ENCODE data around the gene TMEM86B.

TMEM86B gene

DNA sequence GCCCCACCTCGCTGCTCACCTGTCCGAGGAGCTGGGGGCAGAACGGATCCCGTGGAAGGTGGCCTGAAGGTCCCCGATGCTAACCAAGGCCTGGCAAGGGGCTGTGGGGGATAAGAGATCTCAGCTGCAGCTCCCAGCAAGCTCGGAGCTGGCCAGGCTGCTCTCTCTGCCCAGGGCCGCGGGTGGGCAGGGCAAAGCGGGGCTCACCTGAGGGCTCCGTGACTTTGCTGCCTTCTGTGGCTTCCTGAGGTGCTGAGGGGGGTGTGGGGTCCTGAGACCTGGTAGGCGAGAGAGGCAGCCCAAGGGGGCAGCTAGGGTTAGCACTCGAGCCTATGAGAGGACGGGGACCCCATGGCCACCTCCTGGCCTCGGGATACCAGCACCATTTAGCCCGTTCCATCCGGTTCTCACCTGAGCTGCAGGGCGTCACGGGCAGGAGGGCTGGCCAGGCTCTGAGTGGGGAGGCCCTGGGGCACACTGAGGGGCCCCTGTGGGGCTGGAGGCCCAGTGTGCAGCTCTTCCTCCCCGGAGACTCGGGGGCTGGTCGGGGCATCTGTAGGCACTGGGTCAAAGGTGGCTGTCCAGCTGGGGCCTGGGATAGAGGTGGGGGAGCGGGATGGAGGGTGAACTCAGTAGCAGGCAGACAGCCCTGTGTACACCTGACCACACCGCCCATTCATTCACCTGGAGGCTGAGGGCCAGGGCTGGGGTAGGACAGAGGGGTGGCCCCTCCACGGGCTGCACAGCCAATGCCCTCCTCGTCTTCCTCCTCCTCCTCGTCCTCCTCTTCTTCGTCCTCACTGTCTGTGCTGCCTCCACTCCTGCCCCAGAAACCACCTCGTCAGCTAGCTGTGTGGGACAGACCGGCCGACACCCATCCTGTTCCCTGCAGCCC lies 3.1 kb upstream of the TMEM86B start:
- Histone ChIP-seq H3K4me3 (replicated peaks; ENCODE audit: low read depth, low read length) (no peak overlapping the region), H3K36me3 (ENCODE audit: control insufficient read depth, insufficient read depth, low read length) (peaks cover 55% of the 10 kb centered on the region), H3K27me3 (replicated peaks; ENCODE audit: control insufficient read depth, insufficient read depth, low read length) (no peaks in the 10 kb centered on the region)
- TF ChIP-seq, protein P1, sequence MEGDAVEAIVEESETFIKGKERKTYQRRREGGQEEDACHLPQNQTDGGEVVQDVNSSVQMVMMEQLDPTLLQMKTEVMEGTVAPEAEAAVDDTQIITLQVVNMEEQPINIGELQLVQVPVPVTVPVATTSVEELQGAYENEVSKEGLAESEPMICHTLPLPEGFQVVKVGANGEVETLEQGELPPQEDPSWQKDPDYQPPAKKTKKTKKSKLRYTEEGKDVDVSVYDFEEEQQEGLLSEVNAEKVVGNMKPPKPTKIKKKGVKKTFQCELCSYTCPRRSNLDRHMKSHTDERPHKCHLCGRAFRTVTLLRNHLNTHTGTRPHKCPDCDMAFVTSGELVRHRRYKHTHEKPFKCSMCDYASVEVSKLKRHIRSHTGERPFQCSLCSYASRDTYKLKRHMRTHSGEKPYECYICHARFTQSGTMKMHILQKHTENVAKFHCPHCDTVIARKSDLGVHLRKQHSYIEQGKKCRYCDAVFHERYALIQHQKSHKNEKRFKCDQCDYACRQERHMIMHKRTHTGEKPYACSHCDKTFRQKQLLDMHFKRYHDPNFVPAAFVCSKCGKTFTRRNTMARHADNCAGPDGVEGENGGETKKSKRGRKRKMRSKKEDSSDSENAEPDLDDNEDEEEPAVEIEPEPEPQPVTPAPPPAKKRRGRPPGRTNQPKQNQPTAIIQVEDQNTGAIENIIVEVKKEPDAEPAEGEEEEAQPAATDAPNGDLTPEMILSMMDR (IDR thresholded peaks at IDR 0.05; ENCODE audit: insufficient read depth, low read length, poor library complexity, severe bottlenecking), result no peak
- DNase-seq (ENCODE audit: extremely low read depth, insufficient read length), result no peak

DNA sequence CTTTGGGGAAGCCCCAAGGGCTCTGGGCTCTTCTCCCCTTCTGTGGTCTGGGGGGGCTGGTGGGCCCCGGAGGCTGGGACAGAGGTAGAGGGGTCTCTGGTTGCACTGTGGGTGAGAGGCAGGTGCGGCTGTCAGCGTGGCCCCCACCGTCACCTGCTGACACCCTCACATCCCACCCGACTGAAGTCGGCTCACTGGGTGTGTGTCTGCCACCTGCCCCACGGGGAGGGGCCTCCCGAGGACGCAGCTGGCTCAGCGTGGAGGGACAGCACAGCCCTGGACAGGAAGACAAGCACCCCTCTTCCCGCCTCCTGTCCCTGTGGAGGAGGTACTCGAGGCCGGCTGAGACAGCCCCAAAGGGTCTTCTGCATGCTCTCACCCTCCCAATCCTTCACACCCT lies 2.2 kb upstream of the TMEM86B start:
- Histone ChIP-seq H3K36me3 (ENCODE audit: control insufficient read depth, insufficient read depth, low read length) (peaks cover 54% of the 10 kb centered on the region), H3K4me3 (replicated peaks; ENCODE audit: low read depth, low read length) (no peak overlapping the region)

DNA sequence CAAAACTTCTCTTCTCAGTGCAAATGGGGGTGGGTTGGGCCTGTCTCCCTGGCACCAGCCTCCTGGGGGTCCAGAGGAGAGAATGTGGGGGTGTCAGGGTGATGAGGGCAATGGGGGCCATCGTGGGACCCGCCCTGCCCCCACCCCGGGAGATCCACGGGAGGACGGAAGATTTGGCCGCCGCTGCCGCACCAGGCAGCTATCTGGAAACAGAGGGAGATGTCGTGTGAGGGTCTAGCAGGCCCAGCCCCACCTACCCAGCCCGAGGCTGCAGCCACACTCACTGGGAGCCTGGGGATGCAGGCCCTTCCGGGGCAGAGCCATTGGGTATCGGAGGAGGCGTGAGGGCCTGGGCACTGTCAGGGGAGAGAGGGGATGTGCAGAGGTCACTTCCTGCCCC lies 1.8 kb upstream of the TMEM86B start:
- Histone ChIP-seq H3K36me3 (ENCODE audit: control insufficient read depth, insufficient read depth, low read length) (peaks cover 55% of the 10 kb centered on the region), H3K27me3 (replicated peaks; ENCODE audit: control insufficient read depth, insufficient read depth, low read length) (no peaks in the 10 kb centered on the region), H3K4me3 (replicated peaks; ENCODE audit: low read depth, low read length) (no peak overlapping the region)
- TF ChIP-seq, protein P1 (IDR thresholded peaks at IDR 0.05; ENCODE audit: insufficient read depth, low read length, poor library complexity, severe bottlenecking), result no peak
- no peak for DNase-seq (ENCODE audit: extremely low read depth, insufficient read length)

More for the DNA sequence above, 2.2 kb upstream of the TMEM86B start:
- TF ChIP-seq, protein P1 (IDR thresholded peaks at IDR 0.05; ENCODE audit: insufficient read depth, low read length, poor library complexity, severe bottlenecking), result no peak
- no peaks in the 10 kb centered on the region for H3K27me3 ChIP-seq (replicated peaks; ENCODE audit: control insufficient read depth, insufficient read depth, low read length)
- DNase-seq (ENCODE audit: extremely low read depth, insufficient read length), result no peak

DNA sequence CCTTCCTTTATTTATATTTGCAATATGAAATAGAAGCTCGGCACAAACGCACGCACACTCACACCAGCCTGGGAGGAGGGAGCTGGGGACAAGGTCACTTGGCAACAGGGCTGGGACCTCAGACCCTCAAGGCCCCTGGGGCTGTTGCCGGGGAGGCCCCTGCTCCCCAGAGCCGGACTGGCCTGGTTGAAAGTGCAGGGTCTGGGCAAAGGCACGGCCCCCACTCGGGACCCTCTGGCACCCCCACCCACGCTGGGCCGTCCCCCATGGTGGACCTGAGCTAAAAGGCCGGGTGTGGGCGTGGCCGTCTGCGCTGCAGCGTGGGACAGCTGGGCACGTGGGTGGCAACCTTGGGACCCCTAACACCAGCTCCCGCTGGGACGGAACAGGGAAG lies 1.2 kb upstream of the TMEM86B start:
- H3K36me3 ChIP-seq (ENCODE audit: control insufficient read depth, insufficient read depth, low read length), result peaks cover 54% of the 10 kb centered on the region
- no peaks in the 10 kb centered on the region for H3K27me3 ChIP-seq (replicated peaks; ENCODE audit: control insufficient read depth, insufficient read depth, low read length)
- no peak overlapping the region for H3K4me3 ChIP-seq (replicated peaks; ENCODE audit: low read depth, low read length)
- TF ChIP-seq, protein P1 (IDR thresholded peaks at IDR 0.05; ENCODE audit: insufficient read depth, low read length, poor library complexity, severe bottlenecking), result no peak
- no peak for DNase-seq (ENCODE audit: extremely low read depth, insufficient read length)

DNA sequence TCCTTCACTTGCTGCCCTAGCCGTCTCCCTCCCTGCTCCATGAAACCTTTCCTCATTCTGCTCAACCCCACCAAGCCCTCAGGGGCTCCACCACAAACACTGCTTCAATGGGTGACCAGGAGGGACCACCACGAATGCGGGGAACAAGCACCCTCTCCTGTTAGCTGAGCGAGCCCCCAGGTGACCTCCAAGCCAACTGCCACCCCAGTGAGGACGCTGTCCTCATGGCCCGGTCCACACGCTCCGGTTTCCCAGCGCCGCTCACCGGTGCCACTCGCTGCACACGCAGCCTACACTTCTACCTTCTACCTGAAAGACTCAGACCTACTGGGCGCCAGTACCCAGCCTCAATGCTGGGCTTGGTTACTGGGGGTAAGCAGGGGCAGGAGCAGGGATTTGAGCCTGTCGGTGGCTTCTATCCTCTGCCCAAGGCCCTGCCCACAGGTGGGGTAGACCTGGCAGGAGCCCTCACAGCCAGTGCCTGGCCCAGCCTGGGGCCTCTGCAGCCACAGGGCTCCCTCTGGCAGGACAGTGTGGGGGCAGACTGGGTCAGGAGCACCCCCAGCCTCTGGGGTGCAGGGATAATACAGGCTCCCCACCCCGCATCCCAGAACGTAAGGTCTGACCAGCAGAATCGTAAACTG lies 704 bp upstream of the TMEM86B start:
- Histone ChIP-seq H3K27me3 (replicated peaks; ENCODE audit: control insufficient read depth, insufficient read depth, low read length) (no peaks in the 10 kb centered on the region), H3K36me3 (ENCODE audit: control insufficient read depth, insufficient read depth, low read length) (peaks cover 50% of the 10 kb centered on the region), H3K4me3 (replicated peaks; ENCODE audit: low read depth, low read length) (no peak overlapping the region)
- TF ChIP-seq, protein P1 (IDR thresholded peaks at IDR 0.05; ENCODE audit: insufficient read depth, low read length, poor library complexity, severe bottlenecking), result no peak
- DNase-seq (ENCODE audit: extremely low read depth, insufficient read length), result no peak
